Tibial nerve (tissue), 4 donors: ENCODE results near the gene RNU1-3. TPM values are rescaled to one million over a fixed set of nuclear protein-coding genes. Genes with fewer than 3 reads are reported as not detected.
"Not testable (repeated sequence)": the region's sequence is repeated elsewhere in the genome, so short reads cannot be mapped to it uniquely, and the experiment has no call there.

Source experiments
- DNase-seq, 2 donors: peaks; one replicate each; pipeline ENCODE4 v3.0.0-alpha.2; 2019; ENCODE audit warnings: low spot score in 2 of 2
- H3K27ac ChIP-seq, 4 donors: fragments of 200-600 bp; sonication (generic) in 3 of 4; one replicate each; pipeline ENCODE4 v1.5.1; 2017 to 2019; ENCODE audit warnings: mild to moderate bottlenecking in 1 of 4
- H3K27me3 ChIP-seq, 2 donors: fragments of 200-600 bp; sonication (generic) in 1 of 2; one replicate each; pipeline versions ENCODE4 v1.5.1 to v1.6.0; 2017 to 2019
- H3K36me3 ChIP-seq, 3 donors: fragments of 200-600 bp; sonication (generic); one replicate each; pipeline ENCODE4 v1.5.1; 2018 to 2019
- H3K4me1 ChIP-seq, 4 donors: fragments of 200-600 bp; sonication (generic) in 3 of 4; one replicate each; pipeline ENCODE4 v1.5.1; 2017 to 2019
- H3K4me3 ChIP-seq, 4 donors: fragments of 200-600 bp; sonication (generic) in 3 of 4; one replicate each; pipeline ENCODE4 v1.5.1; 2017 to 2019; ENCODE audit warnings: mild to moderate bottlenecking in 1 of 4, moderate library complexity in 1 of 4
- H3K9me3 ChIP-seq, 4 donors: fragments of 200-600 bp; sonication (generic) in 3 of 4; one replicate each; pipeline ENCODE4 v1.5.1; 2017 to 2019
- CTCF ChIP-seq, 5 experiments: fragments of 200-600 bp in 3 of 5; fragments of 450-650 bp in 2 of 5; sonication (generic) in 3 of 5; IDR thresholded peaks; one replicate each; pipeline ENCODE4 v1.5.1; 2016 to 2019; ENCODE audit warnings: antibody characterized with exemption in 5 of 5, mild to moderate bottlenecking in 3 of 5, moderate library complexity in 2 of 5
- WGBS, 2 donors: methylation state at CpG; one replicate each; pipeline ENCODE4 v1.1.5; 2018; 5-methylcytosine and 5-hydroxymethylcytosine counted together
- total RNA-seq, 4 donors: library from RNA; depleted of rRNA; stranded (reverse); fragments of >200 nt; gene quantifications; one replicate each; pipeline ENCODE4 v1.1.0, GENCODE V29; 2016

RNU1-3 gene
- under 1 TPM; under 0.01 TPM for total RNA-seq

GRCh38 chr1:16666502-16667413 lies at the start of gene RNU1-3:
RNU1-3 (minus strand) TSS chr1:16666948.
- not testable (repeated sequence) for H3K27me3 ChIP-seq, H3K4me3 ChIP-seq, H3K4me1 ChIP-seq, H3K36me3 ChIP-seq, DNase-seq, H3K27ac ChIP-seq, H3K9me3 ChIP-seq
- WGBS, 2 donors = no CpG with 5 or more reads among the region's 45 CpGs

GRCh38 chr1:16713480-16713879 lies 46.7 kb upstream of the RNU1-3 start:
- not testable (repeated sequence) for H3K9me3 ChIP-seq, H3K4me3 ChIP-seq, H3K36me3 ChIP-seq, H3K4me1 ChIP-seq, H3K27ac ChIP-seq, DNase-seq
- H3K27me3 ChIP-seq = peaks cover 0 to 25% of the 10 kb centered on the region in 2 donors
- WGBS, 2 donors = 69 to 81% methylated on average over 4 of the region's 10 CpGs

- not testable (repeated sequence) for DNase-seq, H3K27ac ChIP-seq, H3K9me3 ChIP-seq, H3K4me1 ChIP-seq, H3K36me3 ChIP-seq, H3K4me3 ChIP-seq
- H3K27me3 ChIP-seq = peaks cover 0 to 22% of the 10 kb centered on the region in 2 donors
- WGBS, 2 donors = 79 to 91% methylated on average over 4 to 6 of the region's 6 CpGs
Observed at GRCh38 chr1:16712984-16713383, 46.2 kb upstream of the RNU1-3 start.

GRCh38 chr1:16712582-16712981 lies 45.8 kb upstream of the RNU1-3 start:
- H3K27ac ChIP-seq, H3K9me3 ChIP-seq, H3K36me3 ChIP-seq, DNase-seq, H3K4me1 ChIP-seq, H3K4me3 ChIP-seq: not testable (repeated sequence)
- peaks cover 0 to 22% of the 10 kb centered on the region in 2 donors for H3K27me3 ChIP-seq
- 22 to 44% methylated on average over 10 to 14 of the region's 14 CpGs for WGBS, 2 donors

GRCh38 chr1:16712131-16712530 lies 45.4 kb upstream of the RNU1-3 start:
- not testable (repeated sequence) for H3K4me3 ChIP-seq, H3K36me3 ChIP-seq, H3K27ac ChIP-seq, H3K4me1 ChIP-seq, H3K9me3 ChIP-seq, DNase-seq
- H3K27me3 ChIP-seq = peaks cover 0 to 22% of the 10 kb centered on the region in 2 donors
- 50 to 63% methylated on average over 3 of the region's 5 CpGs for WGBS, 2 donors

GRCh38 chr1:16710618-16711017 lies 43.9 kb upstream of the RNU1-3 start:
- not testable (repeated sequence) for H3K4me1 ChIP-seq, H3K9me3 ChIP-seq, H3K4me3 ChIP-seq, H3K36me3 ChIP-seq, H3K27ac ChIP-seq, DNase-seq
- WGBS, 2 donors = 61 to 63% methylated on average over 10 to 11 of the region's 13 CpGs
- H3K27me3 ChIP-seq = peaks cover 0 to 15% of the 10 kb centered on the region in 2 donors

- not testable (repeated sequence) for DNase-seq, H3K4me1 ChIP-seq, H3K4me3 ChIP-seq, H3K27ac ChIP-seq, H3K9me3 ChIP-seq, H3K36me3 ChIP-seq
- peak in 3 of 5 experiments; percentile 16 to 81 (median 17) for TF ChIP-seq CTCF (IDR thresholded peaks at IDR 0.05)
- peaks cover 0 to 15% of the 10 kb centered on the region in 2 donors for H3K27me3 ChIP-seq
- WGBS, 2 donors = 31 to 38% methylated on average over 2 to 3 of the region's 3 CpGs
Observed at GRCh38 chr1:16709659-16710087, 42.9 kb upstream of the RNU1-3 start.

GRCh38 chr1:16708704-16709103 lies 42.0 kb upstream of the RNU1-3 start:
- H3K4me3 ChIP-seq, H3K27ac ChIP-seq: not testable (repeated sequence)
- no CpG with 5 or more reads among the region's 6 CpGs for WGBS, 2 donors

More at GRCh38 chr1:16708704-16709103, 42.0 kb upstream of the RNU1-3 start:
- H3K36me3 ChIP-seq, DNase-seq, H3K9me3 ChIP-seq, H3K4me1 ChIP-seq: not testable (repeated sequence)
- peaks cover 0 to 15% of the 10 kb centered on the region in 2 donors for H3K27me3 ChIP-seq
